HG03060 (cell line): ENCODE data around the gene SUPT3H.
A peak's percentile ranks its signal among the peaks of the same experiment; 100 is the strongest.

ENCODE experiments used
- ATAC-seq: cut with Tn5 transposase; IDR thresholded peaks from one replicate; pipeline ENCODE4 v1.9.1; 2021; ENCODE audit warnings: low read depth, moderate number of reproducible peaks; ENCODE audit not compliant: unreplicated experiment

Gene SUPT3H

DNA sequence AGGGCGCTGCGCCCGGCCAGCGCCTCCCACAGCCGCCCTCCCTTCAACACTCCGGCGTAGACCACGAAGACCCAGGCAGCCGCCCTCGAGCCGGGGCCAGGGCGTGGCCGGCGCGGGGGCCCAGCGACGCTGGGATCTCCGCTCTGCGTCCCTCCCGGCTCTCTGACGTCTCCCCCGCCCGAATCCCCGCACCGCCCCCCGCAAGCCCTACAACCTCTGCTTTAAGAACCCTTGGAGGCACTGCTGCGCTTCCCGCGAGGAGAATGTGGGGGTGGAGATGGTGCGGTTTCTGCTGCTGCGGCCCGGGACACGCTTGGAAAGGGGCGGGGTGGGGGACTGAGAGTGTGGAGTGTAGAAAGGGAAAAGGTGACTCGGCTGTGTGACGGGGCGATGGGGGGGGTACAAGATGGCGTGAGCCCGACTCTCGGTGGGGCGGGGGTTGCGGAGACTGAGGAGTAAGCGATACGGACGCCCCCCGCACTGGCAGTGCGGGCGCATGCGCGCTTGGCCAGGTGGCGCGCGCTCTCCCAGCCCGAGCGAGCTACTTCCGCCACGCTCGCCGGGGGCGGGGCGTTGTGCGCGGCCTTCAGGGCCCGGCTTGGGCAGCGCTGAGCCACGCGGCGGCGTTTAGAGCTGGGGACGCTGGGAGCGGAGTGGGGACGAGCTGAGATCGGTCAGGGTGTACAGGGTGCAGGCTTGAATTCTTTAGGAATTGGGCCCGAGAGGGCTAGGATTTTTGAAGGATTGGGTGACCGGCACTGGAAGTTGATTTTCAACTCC is at the start of gene SUPT3H:
TSS of gene SUPT3H (minus strand) at position 381 of the 780 bp plus-strand sequence.
- ATAC-seq, result peak; percentile 65

DNA sequence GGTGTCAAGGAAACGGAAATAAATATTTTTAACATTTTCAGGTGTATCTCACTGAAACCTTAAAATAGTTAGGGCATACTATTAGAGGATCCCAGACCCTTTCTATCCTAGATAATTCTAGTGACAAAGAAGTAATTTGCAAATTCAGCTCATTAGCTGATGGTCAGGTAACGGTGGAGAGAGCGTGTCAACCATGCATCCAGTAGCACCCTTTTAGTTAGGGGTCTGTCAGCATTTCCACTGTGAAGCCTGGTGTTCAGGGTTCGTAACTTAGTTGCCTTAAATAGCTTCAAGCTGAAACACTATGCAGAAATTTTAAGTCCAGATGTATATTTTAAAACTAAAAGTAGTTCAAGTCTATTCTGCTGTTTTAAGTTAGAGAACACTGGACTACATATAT is 48.5 kb upstream of the SUPT3H start:
- no peak for ATAC-seq

DNA sequence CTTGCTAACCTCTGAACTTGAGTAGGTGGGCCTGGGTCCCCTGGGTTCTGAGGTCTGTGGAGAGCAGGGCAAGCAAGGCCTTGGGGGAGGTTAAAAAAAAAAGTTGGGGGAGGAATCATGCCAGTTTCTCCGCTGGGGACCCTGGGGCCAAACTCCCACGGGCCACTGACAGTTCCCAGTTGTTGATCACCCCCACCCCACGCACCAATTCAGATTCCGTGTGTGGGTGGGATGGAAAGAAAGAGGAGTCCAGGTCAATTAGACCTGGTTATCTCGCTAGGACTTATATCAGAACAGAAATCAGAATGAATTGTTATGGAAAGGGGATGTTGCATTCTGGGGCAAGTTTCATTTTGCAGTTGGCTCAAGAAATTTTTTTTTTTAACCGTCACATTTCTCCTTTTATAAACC is 46.7 kb upstream of the SUPT3H start:
- no peak for ATAC-seq

DNA sequence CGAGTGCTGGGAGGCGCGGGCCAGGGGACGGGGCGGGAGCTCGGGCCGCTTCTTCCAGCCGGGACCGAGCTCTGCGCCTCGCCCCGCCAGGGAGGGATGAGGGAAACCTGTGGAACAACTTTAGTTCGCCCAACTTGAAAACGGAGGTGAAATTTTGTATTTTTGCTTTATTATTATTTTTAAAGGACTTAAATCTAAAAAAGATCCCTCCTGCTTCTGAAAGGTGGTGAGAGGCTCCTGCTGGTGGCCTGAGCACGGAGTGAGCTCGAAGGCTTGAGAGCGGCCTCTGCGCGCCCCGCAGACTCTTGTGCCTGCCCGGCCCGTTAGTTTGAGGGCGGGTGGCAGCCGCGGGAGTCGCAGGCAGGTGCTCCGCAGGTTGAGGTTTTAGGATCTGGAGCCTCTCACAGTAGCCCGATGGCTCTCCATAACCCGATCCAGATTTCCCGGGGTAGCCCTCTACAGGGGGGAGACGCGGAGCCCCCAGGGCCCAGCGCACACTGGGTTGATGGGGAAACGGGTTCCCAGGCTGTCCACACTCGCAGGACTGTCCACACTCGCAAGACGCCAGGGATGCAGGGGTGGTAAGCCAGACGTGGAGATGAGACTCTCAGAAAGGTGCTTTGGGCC is 46.2 kb upstream of the SUPT3H start:
- no peak for ATAC-seq

DNA sequence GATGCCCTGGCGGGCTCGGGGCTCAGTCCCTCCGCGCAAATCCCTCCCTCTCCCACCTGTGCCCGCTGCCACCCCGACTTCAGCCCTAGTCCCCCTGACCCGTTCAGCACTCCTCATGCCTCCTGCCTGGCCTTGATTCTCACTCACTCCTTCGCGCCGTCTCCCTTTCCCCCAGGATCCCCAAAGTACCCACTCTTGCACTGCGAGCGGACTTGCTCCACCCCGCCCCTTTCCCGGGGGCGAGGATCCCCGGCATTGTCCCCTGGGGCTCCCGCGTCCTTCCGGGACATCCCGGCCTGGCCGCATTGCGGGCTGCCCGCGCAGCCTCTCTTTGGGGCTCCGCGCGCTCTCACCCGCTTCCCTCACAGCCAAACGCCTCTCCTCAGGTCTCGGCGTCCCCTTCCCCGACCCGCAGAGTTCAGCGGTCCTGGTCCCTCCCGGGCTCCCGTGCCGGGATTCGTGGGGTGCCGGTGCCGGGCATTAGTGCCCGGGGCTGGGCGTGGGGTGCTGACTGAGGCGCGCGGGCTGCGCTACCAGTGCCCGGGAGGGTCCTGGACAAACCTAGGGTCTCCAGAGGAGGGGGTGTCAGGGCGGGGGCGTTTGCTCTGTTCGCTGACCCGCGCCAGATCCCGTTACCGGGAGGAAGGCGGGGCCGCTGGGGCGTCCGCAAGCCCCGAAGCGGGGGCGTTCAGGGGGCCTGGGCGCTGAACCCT is 45.5 kb upstream of the SUPT3H start:
- no peak for ATAC-seq

DNA sequence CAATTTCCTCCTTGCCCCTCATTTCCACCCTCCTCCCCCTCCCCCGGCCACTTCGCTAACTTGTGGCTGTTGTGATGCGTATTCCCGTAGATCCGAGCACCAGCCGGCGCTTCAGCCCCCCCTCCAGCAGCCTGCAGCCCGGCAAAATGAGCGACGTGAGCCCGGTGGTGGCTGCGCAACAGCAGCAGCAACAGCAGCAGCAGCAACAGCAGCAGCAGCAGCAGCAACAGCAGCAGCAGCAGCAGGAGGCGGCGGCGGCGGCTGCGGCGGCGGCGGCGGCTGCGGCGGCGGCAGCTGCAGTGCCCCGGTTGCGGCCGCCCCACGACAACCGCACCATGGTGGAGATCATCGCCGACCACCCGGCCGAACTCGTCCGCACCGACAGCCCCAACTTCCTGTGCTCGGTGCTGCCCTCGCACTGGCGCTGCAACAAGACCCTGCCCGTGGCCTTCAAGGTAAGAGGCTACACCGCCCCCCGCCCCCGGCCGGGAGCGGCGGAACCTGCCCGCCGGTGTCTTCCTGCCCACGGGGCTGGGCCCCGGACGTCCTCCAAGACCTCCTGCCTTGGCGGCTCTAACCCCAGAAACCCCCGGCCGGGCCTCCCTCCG is 44.9 kb upstream of the SUPT3H start:
- ATAC-seq, result no peak

DNA sequence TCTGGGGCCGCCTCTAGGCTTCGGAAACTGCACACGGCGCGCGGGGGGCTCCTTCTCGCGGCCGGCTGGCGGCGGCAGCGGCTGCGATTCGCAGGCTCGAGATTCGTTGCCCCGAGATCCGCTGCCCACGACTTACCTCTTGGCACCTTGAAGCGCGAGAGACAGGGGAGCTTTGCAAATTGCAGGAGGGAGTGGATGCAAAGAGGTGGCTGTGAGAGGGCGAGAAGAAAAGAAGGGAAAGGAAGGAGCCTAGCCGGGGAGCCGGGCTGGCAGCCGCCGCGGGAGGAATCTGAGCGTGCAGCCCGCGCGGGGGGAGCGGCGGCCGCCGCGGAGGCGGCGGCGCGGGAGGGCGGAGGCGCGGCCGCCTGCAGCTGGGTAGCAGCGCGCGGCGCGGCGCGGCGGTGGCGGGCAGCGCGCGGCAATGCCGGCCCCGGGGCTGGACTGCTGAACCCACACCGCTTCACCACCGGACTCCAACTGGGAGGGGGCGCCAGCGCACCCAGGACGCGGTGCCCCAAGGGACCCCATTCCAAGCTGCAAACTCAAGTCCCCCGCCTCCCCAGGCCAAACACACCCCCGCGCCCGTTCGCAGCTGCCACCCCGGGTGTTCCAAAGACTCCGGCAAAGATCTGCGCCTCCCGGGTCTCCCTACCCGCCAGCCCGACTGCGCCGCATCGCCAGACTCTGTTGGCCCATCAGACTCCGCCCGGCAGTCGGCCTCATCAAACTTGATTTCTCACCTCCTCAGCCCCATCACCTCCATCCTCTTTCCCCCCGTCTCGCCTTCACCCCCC is 44.2 kb upstream of the SUPT3H start:
- no peak for ATAC-seq

DNA sequence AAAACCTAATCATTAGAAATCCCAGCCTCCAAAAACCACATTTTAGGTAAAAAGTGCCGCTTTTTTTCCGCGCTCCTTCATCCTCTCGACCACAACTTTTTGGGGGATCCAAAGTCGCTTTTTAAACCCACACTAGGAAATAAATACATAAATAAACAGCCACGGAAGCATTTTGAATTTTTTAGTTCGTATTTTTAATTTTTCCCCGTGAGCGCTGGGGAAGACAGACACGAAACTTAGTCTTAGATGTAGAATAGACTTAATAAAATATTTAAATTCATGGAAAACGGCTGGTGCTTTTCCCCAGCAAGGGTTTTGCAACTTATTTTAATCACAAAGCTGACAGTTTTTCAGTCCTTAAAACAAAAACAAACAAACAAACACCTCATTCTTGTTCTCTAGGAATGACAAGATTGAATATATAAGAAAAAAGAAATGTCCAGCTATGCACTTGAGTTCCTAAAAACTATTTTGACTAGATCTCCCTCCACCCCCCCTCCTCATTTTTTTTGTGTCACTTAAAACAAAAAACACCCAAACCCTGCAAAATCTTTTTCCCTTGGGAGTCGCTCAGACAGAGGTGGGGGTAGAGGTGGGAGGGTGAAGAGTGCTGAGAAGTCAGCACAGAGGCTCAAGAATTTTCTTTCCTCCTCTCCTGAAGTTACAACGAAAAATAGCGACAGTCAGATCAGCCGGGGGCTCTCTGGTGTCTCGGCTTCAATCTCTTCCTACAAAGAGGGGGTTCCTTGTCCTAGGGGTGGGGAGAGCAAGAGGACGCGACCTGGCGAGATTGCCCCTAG is 43.4 kb upstream of the SUPT3H start:
- ATAC-seq, result no peak

DNA sequence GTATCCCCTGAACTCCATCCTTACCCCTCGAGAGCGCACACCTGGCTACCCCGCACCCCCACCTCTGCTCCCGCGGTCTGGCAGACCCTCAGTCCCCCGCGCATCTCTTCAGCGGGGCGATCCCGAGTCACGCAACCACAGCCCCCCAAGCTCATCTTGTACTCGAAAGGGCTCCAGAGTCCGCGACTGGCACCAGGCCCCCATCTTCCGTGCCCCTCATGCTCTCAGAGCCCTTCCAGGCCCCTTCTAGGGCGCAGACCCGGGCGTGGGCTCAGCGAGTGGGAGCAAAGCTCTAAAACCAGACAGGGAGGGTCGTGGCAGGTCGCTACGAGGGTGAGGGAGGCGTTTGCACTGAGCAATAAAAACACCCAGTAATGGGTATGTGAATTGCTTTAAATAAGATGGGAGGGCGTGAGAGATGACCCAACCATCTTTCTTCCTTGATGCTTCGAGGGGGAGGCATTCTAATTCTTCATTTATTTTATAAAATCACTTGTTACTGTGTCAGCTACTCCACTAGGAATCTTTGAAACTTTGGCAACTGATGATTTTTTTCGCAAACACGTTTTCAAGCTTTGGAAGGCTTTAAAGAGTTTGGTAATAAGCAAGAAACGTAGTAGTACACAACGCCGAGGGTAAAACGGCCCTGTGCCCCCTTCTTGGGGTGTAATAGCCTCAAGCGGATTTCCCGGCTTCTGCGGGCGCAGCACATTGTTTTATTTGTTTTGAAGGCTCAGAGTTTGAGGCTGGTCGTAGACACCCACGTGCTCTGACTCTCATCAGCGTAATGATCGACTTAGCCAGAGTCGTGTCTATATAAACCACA is 42.6 kb upstream of the SUPT3H start:
- no peak for ATAC-seq

DNA sequence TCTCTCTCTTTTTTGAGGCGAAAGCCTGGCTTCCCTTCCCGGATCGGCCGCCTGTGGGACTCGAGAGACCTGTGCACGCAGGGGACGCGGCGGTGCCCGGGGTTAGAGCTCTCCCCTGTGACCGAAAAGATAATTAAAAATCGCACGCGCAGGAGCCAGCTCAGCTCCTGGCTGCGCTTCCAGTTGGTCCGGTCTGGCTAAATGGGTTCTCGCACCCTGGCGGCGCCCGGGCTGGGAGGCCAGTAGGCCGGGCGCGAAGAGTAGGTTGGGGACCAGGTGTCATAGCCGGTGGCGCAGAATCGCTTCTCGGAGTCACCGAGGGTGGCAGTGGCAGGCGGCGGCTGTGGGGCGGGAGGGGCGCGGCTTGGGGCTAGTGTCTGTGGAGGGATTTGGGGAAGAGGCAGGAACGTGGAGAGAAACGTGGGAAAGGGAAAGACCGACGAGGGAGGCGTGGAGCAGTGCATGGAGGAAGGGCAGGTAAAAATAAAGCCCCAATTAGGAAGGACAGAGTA is 41.9 kb upstream of the SUPT3H start:
- no peak for ATAC-seq

DNA sequence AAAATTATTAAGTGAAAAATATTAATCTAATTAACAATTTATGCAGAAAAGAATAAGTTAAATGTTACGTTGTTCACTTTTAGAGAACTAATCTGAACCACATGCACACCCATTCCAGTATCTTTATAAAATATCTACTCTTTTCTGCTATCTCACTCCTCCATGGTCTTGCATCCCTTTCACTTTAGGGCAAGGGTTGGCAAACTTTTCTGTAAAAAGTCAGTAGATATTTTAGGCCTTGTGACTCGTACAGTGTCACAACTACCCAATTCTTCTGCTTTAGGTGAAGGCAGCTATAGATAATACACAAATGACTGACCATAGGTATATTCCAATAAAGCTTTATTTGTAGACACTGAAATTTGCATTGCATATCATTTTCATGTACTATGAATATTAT is 39.7 kb upstream of the SUPT3H start:
- ATAC-seq, result no peak

DNA sequence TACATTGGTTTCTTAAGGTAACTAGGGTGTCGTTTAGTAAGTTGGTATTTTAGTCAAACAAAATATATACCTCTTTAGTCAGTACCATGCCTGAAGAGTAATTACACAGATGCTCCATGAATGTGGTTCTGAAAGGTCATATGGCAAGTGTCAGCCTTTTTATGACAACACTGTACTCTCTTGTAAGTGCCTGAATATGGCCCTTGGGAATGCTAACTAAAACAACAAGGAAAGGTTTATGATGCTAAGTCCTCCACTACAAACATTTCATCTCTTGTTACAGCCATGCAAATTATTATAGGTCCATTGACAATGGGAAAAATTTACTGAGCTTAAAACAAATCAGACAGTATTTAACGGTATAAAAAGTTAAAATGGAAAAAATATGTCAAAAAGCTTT is 39.0 kb upstream of the SUPT3H start:
- no peak for ATAC-seq

DNA sequence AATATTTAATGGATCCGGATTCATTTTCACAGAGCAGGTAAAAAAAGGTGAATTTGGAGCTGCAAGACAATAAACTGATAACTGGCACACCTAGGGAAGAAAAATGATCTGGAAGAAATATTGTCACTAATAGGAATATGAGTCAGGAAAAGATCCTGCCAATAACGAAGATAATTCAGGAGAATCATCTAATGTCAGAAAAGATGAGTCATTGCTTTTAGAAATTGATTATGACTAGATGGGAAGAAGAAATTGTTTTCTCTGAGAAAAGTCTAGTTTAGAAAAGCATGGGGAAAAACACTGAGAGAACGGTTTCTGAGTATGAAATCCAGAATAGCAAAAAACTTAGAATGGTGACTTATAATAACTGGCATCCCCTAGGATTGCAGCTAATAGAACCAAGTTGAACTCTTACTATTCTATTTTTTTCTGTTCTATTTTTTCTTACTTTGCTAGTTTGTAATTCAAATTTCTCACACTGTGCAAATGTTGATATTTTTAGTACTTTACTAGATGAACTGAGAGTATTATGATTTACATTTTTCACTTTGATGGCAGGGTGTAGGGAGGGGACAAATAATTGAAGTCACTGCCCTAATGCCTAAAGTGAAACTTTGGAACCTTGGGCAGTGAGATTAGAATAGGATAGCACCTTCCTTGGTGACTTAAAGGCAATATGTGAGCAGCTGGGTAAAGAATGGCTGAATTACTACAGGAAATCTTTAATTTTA is 38.2 kb upstream of the SUPT3H start:
- ATAC-seq, result no peak

DNA sequence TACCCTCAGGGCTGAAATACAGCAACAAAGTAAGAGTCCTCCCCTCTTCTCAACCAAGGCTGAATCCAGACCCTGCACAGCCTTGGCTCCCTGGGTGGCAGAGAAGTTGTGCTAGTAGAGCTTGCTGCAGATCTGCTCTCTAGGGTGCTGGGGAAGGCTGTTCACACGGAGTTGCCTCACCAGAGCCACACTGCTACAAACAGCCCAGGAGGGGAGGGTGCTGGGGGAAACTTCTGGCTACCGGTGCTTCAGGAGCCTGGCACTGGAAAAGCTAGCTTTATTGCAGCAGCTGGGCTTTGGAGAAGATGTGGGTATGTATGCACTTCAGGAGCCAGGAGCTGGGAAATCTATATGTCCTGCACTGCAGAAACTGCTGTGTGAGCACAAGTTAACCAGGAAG is 37.6 kb upstream of the SUPT3H start:
- ATAC-seq, result no peak

DNA sequence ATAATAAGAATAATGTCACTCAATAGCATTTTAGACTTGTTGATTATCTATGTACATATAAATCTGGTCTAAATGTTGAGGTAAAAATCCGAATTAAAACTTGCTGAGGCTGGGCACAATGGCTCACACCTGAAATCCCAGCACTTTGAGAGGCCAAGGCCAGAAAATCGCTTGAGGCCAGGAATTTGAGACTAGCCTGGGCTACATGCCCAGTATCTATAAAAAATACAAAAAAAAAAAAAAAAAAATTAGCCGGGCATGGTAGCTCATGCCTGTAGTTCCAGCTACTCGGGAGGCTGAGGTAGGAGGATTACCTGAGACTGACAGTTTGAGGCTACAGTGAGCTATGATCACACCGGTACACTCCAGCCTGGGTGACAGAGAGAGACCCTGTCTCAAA is 34.2 kb upstream of the SUPT3H start:
- no peak for ATAC-seq

DNA sequence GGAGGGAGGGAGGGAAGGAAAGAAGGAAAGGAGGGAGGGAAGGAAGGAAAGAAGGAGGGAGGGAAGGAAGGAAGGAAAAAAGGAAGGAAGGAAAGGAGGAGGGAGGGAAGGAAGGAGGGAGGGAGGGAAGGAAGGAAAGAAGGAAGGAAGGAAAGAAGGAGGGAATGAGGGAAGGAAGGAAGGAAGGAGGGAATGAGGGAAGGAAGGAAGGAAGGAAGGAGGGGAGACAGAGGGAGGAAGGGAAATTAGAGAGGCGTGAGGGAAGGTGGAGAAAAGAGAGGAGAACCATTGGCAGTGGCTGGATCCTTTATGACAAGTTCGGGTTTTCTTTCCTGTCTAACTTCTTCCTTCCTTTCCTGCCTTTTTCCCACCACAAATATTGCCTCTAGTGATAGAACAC is 22.3 kb upstream of the SUPT3H start:
- ATAC-seq, result no peak

DNA sequence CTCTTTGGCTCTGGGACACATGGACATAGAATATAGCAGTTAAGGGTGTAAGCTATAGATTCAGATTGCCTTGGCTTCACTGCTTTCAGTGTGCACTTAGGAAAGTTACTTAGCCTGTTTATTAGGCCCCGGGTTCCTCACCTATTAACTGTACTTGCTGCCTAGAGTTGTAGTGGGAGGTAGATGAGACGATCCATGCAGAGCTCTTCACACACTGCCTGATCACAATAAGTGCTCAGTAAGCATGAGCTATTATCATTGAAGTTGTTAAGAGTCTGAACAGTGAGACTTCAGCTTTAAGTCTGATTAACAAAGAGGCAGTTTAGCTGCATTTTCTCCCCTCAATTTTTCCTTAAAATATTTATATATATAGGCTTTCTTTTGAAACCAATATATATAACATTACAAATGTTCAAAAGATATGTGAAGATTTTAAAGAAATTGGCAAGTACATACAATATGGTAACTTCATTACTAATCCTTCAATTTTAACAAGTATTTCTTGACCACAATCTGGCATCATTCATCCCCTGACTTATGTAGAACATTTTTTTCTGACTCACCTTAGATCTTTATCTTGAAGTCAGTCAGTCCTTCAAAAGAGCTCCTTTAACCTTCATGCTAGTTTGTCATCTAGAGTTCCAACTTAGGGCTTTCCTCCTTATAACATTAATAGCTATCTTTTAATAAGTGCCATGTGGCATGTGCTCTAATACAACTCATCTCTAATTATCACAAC is 20.5 kb upstream of the SUPT3H start:
- no peak for ATAC-seq
